Measurements from ENCODE around the gene IL22RA1.

GRCh38 chr1:24071941-24072340 is 71.0 kb downstream of the IL22RA1 start:
- TF ChIP-seq FOXK1 (CRISPR knock-in tag; IDR thresholded peaks at IDR 0.05) = no peak
- no peak for TF ChIP-seq CTCF (IDR thresholded peaks at IDR 0.05)
- no peak for TF ChIP-seq JAZF1 (CRISPR knock-in tag; IDR thresholded peaks at IDR 0.05)
- no peak for TF ChIP-seq E2F1 (CRISPR knock-in tag; IDR thresholded peaks at IDR 0.05)
- no peak for TF ChIP-seq ATF3 (CRISPR knock-in tag; conservative IDR thresholded peaks at IDR 0.05)
- TF ChIP-seq ZNF219 (CRISPR knock-in tag; IDR thresholded peaks at IDR 0.05; ENCODE audit: borderline replicate concordance) = no peak
- TF ChIP-seq ZNF121 (CRISPR knock-in tag; IDR thresholded peaks at IDR 0.05) = no peak
- no peak for TF ChIP-seq ZNF281 (CRISPR knock-in tag; IDR thresholded peaks at IDR 0.05)
- no peak for TF ChIP-seq ZBTB43 (CRISPR knock-in tag; IDR thresholded peaks at IDR 0.05)
- no peak for TF ChIP-seq ZBTB21 (CRISPR knock-in tag; IDR thresholded peaks at IDR 0.05; ENCODE audit: borderline replicate concordance)
- no peak for TF ChIP-seq OVOL2 (CRISPR knock-in tag; IDR thresholded peaks at IDR 0.05; ENCODE audit: borderline replicate concordance)
- TF ChIP-seq ZNF671 (CRISPR knock-in tag; IDR thresholded peaks at IDR 0.05) = no peak
- TF ChIP-seq MLX (CRISPR knock-in tag; IDR thresholded peaks at IDR 0.05) = no peak
- no peak for TF ChIP-seq USF2 (CRISPR knock-in tag; IDR thresholded peaks at IDR 0.05)
